ENCODE data around the gene NLRP4. TPM values are rescaled to one million over a fixed set of nuclear protein-coding genes. Genes with fewer than 3 reads are reported as not detected.

The NLRP4 gene
- total and polyA plus RNA-seq, 2 of the 4 experiments (the other 2 are of a cell fraction), result not detected

GRCh38 chr19:55912916-55913315 is 76.6 kb downstream of the NLRP4 start:
- ChIA-PET POLR2A (ENCODE audit: unreplicated experiment) (interaction anchor here (0.7 kb wide), 1 partner anchor 685 kb away, joined by 7 read pairs; no protein-coding TSS in a partner anchor), CTCF (no interaction called here)
- BruUV-seq (replicated peaks), result no TSS peak
- Histone ChIP-seq H2AK5ac (ENCODE audit: low read depth, low read length) (no peak overlapping the region), H3K18ac (ENCODE audit: low read depth, low read length) (no peak overlapping the region), H2AK9ac (replicated peaks; ENCODE audit: low read depth, low read length, poor library complexity) (no peak overlapping the region), H3K4ac (ENCODE audit: low read depth, low read length) (no peak overlapping the region), H3K4me3 (ENCODE audit: insufficient read depth, low read depth, low read length) (no peak overlapping the region), H3K27me3 (ENCODE audit: control insufficient read depth, insufficient read depth, low read length) (no peaks in the 10 kb centered on the region), H3K36me3 (ENCODE audit: control insufficient read depth, insufficient read depth, low read length) (no peaks in the 10 kb centered on the region), H3K27ac (ENCODE audit: insufficient read depth, low read length) (no peak overlapping the region), H4K91ac (ENCODE audit: insufficient read depth, low read depth, low read length) (no peak overlapping the region), H2BK20ac (ENCODE audit: low read depth, low read length) (no peak overlapping the region), H4K8ac (ENCODE audit: low read depth in 2 of 2, low read length in 2 of 2) (no peak overlapping the region), H4K20me1 (ENCODE audit: insufficient read depth, low read length) (no peaks in the 10 kb centered on the region), H4K5ac (ENCODE audit: low read depth, low read length) (no peak overlapping the region), H3K9me1 (ENCODE audit: insufficient read depth, low read length) (no peaks in the 10 kb centered on the region), H2BK15ac (ENCODE audit: low read depth, low read length) (no peak overlapping the region), H2BK120ac (ENCODE audit: low read depth, low read length) (no peak overlapping the region), H3K4me1 (ENCODE audit: control insufficient read depth, insufficient read depth, low read length) (no peaks in the 10 kb centered on the region), H3K4me2 (ENCODE audit: low read depth, low read length) (no peak overlapping the region), H3K14ac (replicated peaks; ENCODE audit: low read depth, low read length) (no peak overlapping the region), H2BK5ac (ENCODE audit: low read depth, low read length, poor library complexity, severe bottlenecking) (no peak overlapping the region), H3K79me1 (ENCODE audit: low read depth in 1 of 2, low read length in 2 of 2) (no peaks in the 10 kb centered on the region), H3K56ac (ENCODE audit: extremely low read depth, insufficient read depth, low read length) (no peak overlapping the region), H3K9me3 (ENCODE audit: control insufficient read depth, insufficient read depth, low read length) (peaks cover 24% of the 10 kb centered on the region), H3K9ac (ENCODE audit: low read depth, low read length) (no peak overlapping the region), H3K23ac (ENCODE audit: low read depth, low read length) (no peak overlapping the region), H2AFZ (replicated peaks; ENCODE audit: low read length, poor library complexity) (no peak overlapping the region)
- intact Hi-C loops (cut with micrococcal nuclease), result no loop called here
- in situ Hi-C loops (cut with MboI; ENCODE audit: low sequenced_read_pairs), result no loop called here
- no peak for ATAC-seq (ENCODE audit: low read depth)
- TF ChIP-seq CTCF (conservative IDR thresholded peaks at IDR 0.05; ENCODE audit: low read depth, low read length), result no peak
- TF ChIP-seq MAZ (IDR thresholded peaks at IDR 0.05; ENCODE audit: borderline replicate concordance, low read depth, low read length), result no peak
- TF ChIP-seq ELK1 (IDR thresholded peaks at IDR 0.05; ENCODE audit: borderline replicate concordance, low read depth, low read length), result no peak
- no peak for TF ChIP-seq USF2 (IDR thresholded peaks at IDR 0.05; ENCODE audit: low read depth, low read length)
- no peak for TF ChIP-seq CEBPB (IDR thresholded peaks at IDR 0.05; ENCODE audit: low read depth, low read length)
- no peak for TF ChIP-seq FOS (IDR thresholded peaks at IDR 0.05; ENCODE audit: low read depth, low read length)
- no peak for TF ChIP-seq BHLHE40 (IDR thresholded peaks at IDR 0.05; ENCODE audit: low read depth, low read length)
- TF ChIP-seq CHD1 (IDR thresholded peaks at IDR 0.05; ENCODE audit: low read depth, low read length), result no peak
- TF ChIP-seq POLR2A (IDR thresholded peaks at IDR 0.05; ENCODE audit: low read depth, low read length), result no peak
- no peak for TF ChIP-seq SMC3 (IDR thresholded peaks at IDR 0.05; ENCODE audit: low read depth, low read length)
- WGBS, 2 experiments (ENCODE audit: extremely low coverage in 2 of 2, insufficient read length in 1 of 2), result 67% methylated on average over 3 of the region's 7 CpGs; no CpG with 5 or more reads in 1 of the 2 experiments
- DNase-seq, result no peak
- dilution Hi-C loops (cut with HindIII; ENCODE audit: low sequenced_read_pairs, unreplicated experiment), result no loop called here
